RKO (cell line): Measurements from ENCODE around the gene CMTR1.
A peak's percentile ranks its signal among the peaks of the same experiment; 100 is the strongest.
"Not testable (repeated sequence)": the region's sequence is repeated elsewhere in the genome, so short reads cannot be mapped to it uniquely, and the experiment has no call there.

ENCODE experiments used
- DNase-seq: peaks from one replicate; pipeline ENCODE4 v3.0.0-alpha.2; 2016; ENCODE audit warnings: low spot score

CMTR1 gene

GRCh38 chr6:37491830-37492208 is 58.8 kb downstream of the CMTR1 start:
- DNase-seq, result no peak

DNA sequence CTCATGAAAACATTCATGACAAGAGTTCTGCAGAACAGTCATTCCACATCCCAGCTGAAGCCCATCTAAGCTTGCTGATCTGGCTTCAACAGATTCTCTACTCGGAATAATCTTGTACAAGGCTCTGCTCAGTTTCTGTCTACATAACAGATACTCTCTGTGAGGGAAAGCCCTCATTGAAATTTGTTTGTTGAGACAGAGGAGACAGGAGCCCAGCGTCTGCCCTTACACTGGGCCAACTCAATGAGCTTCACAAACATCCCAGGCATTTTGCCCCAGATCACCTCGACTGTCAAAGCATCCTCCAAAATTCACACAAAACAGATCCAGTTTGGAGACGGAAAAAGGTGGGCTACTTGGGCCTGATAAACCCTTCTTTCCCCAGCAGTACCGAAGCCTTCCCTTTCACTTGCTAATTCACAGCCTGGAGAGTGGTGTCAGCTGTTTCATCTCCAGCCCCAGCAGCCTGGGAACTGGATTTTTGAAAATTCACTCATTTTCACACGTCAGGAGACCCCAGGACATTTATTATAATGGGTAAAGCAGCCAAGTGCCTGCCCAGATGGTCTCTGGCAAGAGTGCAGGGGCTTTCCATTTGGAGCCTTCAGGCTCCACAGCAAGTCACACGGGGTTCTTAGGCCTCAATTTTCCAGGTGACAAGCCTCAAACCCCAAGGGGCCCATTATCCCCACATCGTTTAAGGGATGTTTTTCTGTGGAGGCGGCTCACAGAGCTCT is 59.4 kb downstream of the CMTR1 start:
- DNase-seq, result no peak

DNA sequence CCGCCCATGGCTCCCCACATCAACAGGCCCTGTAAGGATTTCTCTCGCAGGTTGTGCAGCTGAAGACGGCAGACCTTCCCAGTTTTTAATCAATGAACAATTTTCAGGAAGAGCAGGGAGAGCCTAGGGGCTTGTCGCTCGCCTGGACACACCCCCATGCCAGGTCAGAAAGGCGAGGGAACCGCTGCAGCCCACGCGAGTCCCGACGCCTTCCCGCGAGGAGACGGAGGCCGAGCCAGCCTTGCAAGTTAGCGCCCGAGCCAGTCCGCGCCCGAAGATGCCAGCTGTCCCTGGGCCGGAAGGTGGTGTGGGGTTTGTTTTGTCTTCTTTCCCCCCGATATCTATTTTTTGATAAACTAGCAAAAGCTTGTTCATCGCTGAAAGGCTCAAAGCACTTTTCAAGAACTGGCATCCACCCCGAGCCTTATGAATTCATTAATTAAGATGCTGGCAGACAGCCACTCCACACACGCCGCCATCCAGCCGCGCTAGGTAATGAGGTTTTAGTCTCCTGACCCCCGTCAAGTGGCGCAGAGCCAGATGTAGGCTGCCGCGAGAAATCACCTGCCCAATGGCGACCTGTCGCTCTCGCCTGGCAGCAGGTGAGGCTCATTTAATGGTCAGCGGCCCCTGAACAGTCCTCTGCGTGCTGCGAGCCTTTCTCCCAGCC is 60.1 kb downstream of the CMTR1 start:
- DNase-seq, result no peak

- no peak for DNase-seq
Observed at GRCh38 chr6:37493661-37493995, 60.6 kb downstream of the CMTR1 start.

DNA sequence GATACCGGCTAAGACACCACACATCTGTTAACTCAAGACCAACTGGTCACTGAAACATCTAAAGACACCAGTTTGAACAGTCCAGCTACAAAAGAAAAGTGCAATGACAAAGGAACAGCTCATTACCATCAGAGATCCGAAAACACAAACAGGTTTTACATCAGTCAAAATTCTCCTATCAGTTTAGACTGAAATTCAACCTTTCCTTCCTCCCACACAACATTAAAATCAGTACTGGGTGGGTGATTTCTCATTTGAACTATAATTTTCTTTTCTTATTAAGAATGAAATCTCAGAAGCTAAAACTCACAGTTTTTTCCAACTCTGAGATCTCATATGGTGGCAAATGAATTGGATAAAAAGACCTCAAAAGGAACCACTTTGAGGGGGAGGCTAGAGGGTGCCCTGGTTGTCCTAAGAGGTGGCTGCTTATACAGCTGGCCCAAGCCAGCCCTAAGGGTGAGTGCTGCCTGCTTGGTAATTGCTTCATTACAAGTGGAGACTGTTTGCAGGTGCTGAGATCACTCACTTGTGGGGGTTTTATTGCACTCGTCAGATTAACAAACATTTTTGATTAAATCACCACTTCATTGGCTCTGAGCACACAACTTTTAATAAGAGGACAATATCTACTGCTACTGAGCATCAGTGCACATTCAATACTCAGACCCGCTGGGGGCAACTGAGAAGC is 62.4 kb downstream of the CMTR1 start:
- DNase-seq, result no peak

DNA sequence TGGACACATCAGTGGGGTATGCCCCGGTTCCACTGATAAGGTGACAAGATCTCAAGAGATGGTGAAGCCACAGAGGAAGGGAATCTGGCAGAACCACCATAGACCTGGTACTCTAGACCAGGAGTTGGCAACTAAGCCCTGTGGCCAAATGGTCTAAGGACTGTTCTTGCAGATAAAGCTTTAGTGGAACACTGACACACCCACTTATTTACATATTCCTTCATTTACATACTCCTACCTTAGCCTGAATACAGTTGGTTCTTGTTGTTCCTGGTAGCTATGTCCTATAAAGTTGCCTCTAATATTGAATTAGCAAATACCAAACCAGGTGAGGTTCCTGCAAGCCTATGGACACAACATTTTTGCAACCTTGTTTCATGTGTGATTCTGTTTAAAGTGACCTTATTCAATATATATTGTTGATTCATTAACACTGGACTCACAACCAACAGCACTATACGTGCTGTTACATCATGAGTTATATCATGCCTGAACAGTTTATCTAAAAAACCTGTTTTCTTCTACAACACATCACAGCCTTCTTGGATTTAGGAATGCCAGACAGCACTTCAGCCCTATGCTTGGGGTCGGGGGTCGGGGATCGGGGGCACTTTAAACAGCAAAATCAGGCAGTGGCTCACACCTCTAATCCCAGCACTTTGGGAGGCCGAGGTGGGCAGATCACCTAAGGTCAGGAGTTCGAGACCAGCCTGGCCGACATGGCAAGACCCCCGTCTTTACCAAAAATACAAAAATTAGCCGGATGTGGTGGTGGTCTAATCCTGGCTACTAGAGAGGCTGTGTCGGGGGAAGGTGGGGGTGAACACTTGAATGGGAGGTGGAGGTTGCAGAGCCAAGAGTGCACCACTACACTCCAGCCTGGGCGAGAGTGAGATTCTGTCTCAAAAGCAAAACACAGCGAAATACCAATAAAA is 64.2 kb downstream of the CMTR1 start:
- no peak for DNase-seq

DNA sequence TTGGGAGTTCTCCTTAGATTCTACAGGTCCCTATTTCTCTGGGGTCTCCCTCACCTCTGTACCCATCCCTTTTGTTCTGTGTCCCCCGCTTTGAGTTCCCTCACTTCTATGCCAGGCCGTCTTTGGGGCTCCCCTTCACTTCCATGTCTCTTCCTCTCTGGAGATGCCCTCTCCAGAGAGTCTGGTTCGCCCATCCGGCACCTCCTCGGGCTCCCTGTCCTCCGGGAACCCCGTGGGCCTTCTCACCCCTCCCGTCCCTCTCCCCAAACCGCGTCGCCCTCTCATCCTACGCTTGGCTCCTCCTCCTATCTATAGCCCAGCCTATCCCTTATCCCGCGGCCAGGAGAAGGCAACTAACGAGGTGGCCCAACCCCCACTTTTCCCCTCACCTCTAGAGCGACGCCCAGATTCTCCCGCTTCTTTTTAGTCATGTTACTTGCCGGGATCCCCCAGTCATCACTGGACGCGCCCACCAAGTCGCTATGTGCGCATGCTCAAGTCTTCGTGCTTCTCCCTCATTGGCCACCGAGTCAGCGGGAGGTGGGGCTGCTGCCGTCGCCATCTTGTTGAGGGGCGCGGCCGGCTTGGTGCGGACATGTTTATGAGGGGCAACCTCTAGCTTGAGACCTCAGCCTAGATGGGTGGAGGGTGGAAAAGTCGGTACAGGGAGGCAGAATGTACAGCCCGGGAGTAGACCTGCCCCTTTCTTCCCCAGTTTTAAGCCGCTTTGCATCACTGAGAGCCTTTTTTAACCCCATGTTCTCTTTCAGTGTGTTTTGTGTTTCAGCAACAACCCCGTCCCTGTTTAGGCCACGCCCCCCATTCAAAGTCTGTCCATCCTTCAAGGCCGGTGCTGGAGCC is 66.6 kb downstream of the CMTR1 start, which contains the start of gene CCDC167:
CCDC167 (minus strand) TSS at position 461 of the 861 bp plus-strand sequence; CDS start at position 431, 30 bp downstream.
- peak; percentile 99 for DNase-seq

GRCh38 chr6:37500294-37500608 is 67.2 kb downstream of the CMTR1 start:
- no peak for DNase-seq

- DNase-seq, result not testable (repeated sequence)
Observed at GRCh38 chr6:37500904-37501303, 67.9 kb downstream of the CMTR1 start.

DNA sequence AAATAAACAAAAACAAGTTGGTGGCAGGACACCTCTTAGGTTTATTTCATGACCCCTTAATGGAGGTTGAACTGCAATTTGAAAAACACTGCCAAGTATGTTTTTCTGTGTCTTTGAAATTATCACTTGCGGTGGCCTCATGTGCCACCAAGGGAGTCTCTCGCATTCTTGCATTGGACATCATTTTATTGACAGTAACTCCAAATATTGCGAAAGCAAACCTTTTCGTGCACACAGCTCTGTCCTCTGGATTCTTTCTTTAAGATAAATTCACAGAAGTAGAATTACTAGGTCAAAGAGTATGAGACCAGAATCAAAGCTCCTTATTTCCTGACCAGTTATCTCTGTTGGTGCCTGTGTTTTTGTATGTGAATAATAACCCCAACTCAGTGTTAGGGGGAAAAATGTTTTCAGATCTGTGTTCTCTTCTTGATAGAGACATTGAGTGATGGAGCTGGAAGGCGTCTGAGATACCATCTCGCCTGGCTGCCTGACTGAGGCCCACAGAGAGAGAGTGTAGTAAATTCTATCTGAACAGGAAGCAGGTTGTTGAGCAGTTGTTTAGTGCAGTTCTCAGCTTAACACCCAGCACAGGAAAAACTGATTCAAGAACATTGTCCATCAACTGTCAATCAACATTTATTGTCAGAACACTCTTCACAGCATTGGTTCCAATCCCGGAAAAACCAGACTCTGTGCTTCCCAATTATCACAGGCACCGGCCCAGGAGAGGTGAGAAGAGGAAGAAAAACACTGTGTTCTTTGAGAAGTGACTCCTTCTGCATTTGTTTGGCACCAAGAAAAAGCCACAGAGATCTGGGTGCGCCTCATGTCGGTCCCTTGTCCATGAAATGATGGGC is 68.8 kb downstream of the CMTR1 start:
- no peak for DNase-seq

GRCh38 chr6:37502703-37503291 is 69.8 kb downstream of the CMTR1 start:
- DNase-seq, result no peak

DNA sequence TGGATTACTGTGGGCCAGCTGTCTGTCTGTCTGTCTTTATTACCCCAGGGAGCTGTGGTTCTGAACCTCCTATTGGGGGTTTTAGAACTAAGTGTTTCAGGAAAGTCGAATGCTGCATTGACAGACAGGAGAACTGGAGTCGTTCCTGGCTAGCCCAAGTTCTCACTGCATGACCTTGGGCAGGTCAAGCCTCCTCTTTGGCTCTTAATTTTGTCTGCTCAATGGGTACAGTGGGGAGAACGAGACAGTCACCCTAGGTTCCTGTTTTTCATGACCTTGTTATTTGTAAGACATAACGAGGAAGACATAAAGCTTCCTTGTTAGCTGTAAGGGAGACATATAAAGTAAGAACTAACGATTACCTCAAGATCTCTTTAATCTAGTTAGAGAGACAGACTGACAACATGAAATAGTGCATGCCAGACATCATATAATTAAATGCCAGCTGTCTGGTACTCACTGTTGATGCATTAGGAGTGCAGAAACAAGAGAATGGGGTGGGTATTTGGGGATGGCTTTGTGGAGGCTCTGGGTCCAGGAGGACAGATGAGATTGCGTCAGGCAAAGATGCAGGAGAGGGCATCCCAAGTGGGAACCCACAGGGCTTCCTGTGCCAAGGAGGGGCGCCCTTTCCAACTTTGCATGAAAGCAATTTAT is 70.4 kb downstream of the CMTR1 start:
- no peak for DNase-seq

- DNase-seq, result no peak
Observed at GRCh38 chr6:37504024-37504423, 71.0 kb downstream of the CMTR1 start.

GRCh38 chr6:37506479-37506878 is 73.5 kb downstream of the CMTR1 start:
- DNase-seq, result no peak

DNA sequence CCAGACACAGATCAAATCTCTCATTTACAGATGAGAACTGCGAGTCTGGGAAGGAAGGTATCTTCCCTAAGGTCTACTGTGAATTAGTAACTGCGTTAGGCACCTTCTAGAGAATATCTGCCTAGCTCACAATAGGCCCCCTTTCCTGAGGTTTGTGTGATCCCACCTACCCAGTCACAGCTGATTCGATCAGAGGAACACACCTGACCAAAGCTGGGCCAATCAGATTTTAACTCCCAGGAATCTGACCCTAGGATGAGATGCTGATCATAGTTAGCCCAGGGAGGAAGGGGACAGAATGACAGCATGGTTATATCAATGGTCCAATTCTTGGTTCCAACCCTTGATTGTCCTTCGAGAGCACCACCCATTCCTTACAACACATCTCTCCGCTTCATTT is 74.1 kb downstream of the CMTR1 start:
- DNase-seq, result no peak

DNA sequence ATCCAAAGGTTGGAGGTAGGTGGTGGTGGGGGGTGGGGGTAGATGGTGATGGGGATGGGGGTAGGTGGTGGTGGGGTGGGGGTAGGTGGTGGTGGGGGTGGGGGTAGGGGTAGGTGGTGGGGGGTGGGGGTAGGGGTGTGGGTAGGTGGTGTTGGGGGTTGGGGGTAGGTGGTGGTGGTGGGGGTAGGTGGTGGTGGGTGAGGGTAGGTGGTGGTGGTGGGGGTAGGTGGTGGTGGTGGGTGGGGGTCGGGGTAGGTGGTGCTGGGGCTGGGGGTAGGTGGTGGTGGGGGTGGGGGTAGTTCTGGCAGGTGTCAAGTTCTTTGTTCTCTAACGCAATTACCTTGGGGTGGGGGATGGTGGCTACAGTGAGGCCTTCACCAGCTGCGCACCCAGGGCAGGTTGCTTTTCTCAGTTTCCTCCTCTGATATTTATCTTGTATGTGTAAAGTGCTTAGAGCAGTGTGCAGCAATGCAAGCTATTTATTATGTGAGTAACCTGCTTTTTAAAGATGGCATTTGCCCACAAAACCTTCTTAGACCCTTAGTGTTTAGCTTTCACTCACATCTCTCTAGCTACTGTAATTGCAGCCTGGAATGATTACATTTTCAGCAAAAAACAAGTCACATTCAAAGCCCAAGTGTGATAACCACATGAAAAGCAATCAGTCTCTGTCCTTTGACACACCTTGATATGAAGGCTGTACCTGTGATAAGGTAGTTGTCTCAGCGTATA is 74.8 kb downstream of the CMTR1 start:
- no peak for DNase-seq

GRCh38 chr6:37511201-37511600 is 78.2 kb downstream of the CMTR1 start:
- DNase-seq, result no peak

DNA sequence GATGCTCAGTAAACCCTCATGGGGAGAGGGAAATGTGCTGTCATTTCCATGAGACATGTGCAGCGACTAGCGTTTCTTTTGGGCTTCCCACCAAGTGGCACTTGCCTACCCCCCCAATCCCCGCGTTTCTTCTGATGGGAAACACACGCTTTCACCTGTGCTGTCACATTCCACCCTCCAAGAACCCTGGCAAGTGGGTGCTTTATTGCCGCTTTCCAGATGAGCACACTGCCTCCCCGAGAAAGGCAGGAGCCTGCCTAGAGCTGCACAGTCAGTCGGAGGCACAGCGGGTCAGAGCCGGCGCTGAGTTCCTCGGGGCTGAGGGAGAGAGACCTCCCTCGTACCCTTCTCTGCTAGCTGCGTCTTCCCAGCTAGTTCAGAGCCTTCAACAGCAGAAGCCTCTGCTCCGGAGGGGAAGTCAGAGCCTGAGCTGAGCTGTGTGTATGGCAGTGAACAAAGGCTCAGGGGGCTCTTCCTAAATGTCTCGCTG is 78.9 kb downstream of the CMTR1 start:
- no peak for DNase-seq
